ENCODE results near the gene KIAA0753.

KIAA0753 gene

GRCh38 chr17:6578491-6578890 lies 62.0 kb downstream of the KIAA0753 start:
- TF ChIP-seq GABPA (IDR thresholded peaks at IDR 0.05; ENCODE audit: low read depth) (no peak), CTCF (IDR thresholded peaks at IDR 0.05; ENCODE audit: insufficient read depth, low read length) (no peak), POLR2AphosphoS5 (IDR thresholded peaks at IDR 0.05; ENCODE audit: low read depth) (no peak), SPI1 (IDR thresholded peaks at IDR 0.05; ENCODE audit: borderline replicate concordance, low read depth) (no peak), REST (IDR thresholded peaks at IDR 0.05; ENCODE audit: insufficient replicate concordance, low read depth) (no peak)
- Histone ChIP-seq H3K4me3 (replicated peaks; ENCODE audit: insufficient read depth, low read length) (no peak overlapping the region), H3K27ac (replicated peaks) (no peak overlapping the region), H3K27me3 (ENCODE audit: insufficient read depth, poor library complexity, severe bottlenecking) (no peaks in the 10 kb centered on the region)
- no peak for DNase-seq (ENCODE audit: low read depth in 1 of 2, low spot score in 1 of 2)

GRCh38 chr17:6577686-6578263 lies 62.7 kb downstream of the KIAA0753 start:
- no peak for DNase-seq (ENCODE audit: low read depth in 1 of 2, low spot score in 1 of 2)
- TF ChIP-seq GABPA (IDR thresholded peaks at IDR 0.05; ENCODE audit: low read depth) (no peak), CTCF (IDR thresholded peaks at IDR 0.05; ENCODE audit: insufficient read depth, low read length) (no peak), SPI1 (IDR thresholded peaks at IDR 0.05; ENCODE audit: borderline replicate concordance, low read depth) (no peak)
- H3K27ac ChIP-seq (replicated peaks) = no peak overlapping the region

GRCh38 chr17:6576038-6576785 lies 64.3 kb downstream of the KIAA0753 start:
- Histone ChIP-seq H3K4me3 (replicated peaks; ENCODE audit: insufficient read depth, low read length) (no peak overlapping the region), H3K27ac (replicated peaks) (no peak overlapping the region), H3K27me3 (ENCODE audit: insufficient read depth, poor library complexity, severe bottlenecking) (no peaks in the 10 kb centered on the region)
- TF ChIP-seq CTCF (IDR thresholded peaks at IDR 0.05; ENCODE audit: insufficient read depth, low read length) (no peak), SPI1 (IDR thresholded peaks at IDR 0.05; ENCODE audit: borderline replicate concordance, low read depth) (no peak), REST (IDR thresholded peaks at IDR 0.05; ENCODE audit: insufficient replicate concordance, low read depth) (no peak), POLR2AphosphoS5 (IDR thresholded peaks at IDR 0.05; ENCODE audit: low read depth) (no peak), GABPA (IDR thresholded peaks at IDR 0.05; ENCODE audit: low read depth) (no peak)
- no peak for DNase-seq (ENCODE audit: low read depth in 1 of 2, low spot score in 1 of 2)

More at GRCh38 chr17:6577686-6578263, 62.7 kb downstream of the KIAA0753 start:
- Histone ChIP-seq H3K4me3 (replicated peaks; ENCODE audit: insufficient read depth, low read length) (no peak overlapping the region), H3K27me3 (ENCODE audit: insufficient read depth, poor library complexity, severe bottlenecking) (no peaks in the 10 kb centered on the region)

All from HL-60 (cell line).